GM19397 (cell line): ENCODE measurements around the gene GFOD1.

ENCODE experiments used
- ATAC-seq: cut with Tn5 transposase; IDR thresholded peaks from one replicate; pipeline ENCODE4 v1.9.1; 2021; ENCODE audit warnings: mild to moderate bottlenecking, moderate library complexity; ENCODE audit not compliant: unreplicated experiment

The GFOD1 gene

GRCh38 chr6:13487122-13488014 lies at the start of gene GFOD1:
TSS of gene GFOD1 (minus strand) at chr6:13487600. CDS start at chr6:13486890, 710 bp downstream.
- ATAC-seq = peak; percentile 81

- no peak for ATAC-seq
These were observed 49.6 kb upstream of the GFOD1 start for GRCh38 chr6:13536796-13537526.

- ATAC-seq = no peak
These were observed 47.9 kb upstream of the GFOD1 start for GRCh38 chr6:13535306-13535705.

GRCh38 chr6:13534536-13534935 lies 47.1 kb upstream of the GFOD1 start:
- no peak for ATAC-seq

GRCh38 chr6:13531956-13532355 lies 44.6 kb upstream of the GFOD1 start:
- ATAC-seq = no peak

- ATAC-seq = no peak
These were observed 41.5 kb upstream of the GFOD1 start for GRCh38 chr6:13528777-13529343.

- ATAC-seq = no peak
These were observed 40.8 kb upstream of the GFOD1 start for GRCh38 chr6:13528232-13528631.

- ATAC-seq = no peak
These were observed 40.3 kb upstream of the GFOD1 start for GRCh38 chr6:13527671-13528056.

- ATAC-seq = peak; percentile 80
These were observed 39.6 kb upstream of the GFOD1 start for GRCh38 chr6:13526727-13527670.

- ATAC-seq = no peak
These were observed 38.9 kb upstream of the GFOD1 start for GRCh38 chr6:13526357-13526726.

GRCh38 chr6:13524801-13525508 lies 37.6 kb upstream of the GFOD1 start:
- no peak for ATAC-seq

- no peak for ATAC-seq
These were observed 36.6 kb upstream of the GFOD1 start for GRCh38 chr6:13523826-13524622.

GRCh38 chr6:13522656-13523055 lies 35.3 kb upstream of the GFOD1 start:
- ATAC-seq = no peak

GRCh38 chr6:13519839-13520238 lies 32.4 kb upstream of the GFOD1 start:
- no peak for ATAC-seq

- no peak for ATAC-seq
These were observed 29.7 kb upstream of the GFOD1 start for GRCh38 chr6:13517116-13517515.

- ATAC-seq = no peak
These were observed 28.5 kb upstream of the GFOD1 start for GRCh38 chr6:13515912-13516311.

GRCh38 chr6:13513626-13514502 lies 26.5 kb upstream of the GFOD1 start:
- no peak for ATAC-seq

- ATAC-seq = no peak
These were observed 25.5 kb upstream of the GFOD1 start for GRCh38 chr6:13512900-13513299.
